Gastrocnemius medialis (tissue), 4 donors: Measurements from ENCODE around the gene BCOR.

Experiments
- POLR2A ChIP-seq, 2 donors: fragments of 450-650 bp; IDR thresholded peaks; one replicate each; pipeline ENCODE4 v1.6.1; 2017; ENCODE audit warnings: antibody characterized with exemption in 2 of 2, mild to moderate bottlenecking in 2 of 2, moderate library complexity in 2 of 2
- TF ChIP-seq, protein P1 (sequence below), 5 experiments: fragments of 450-650 bp in 3 of 5; fragments of 200-600 bp in 2 of 5; sonication (generic) in 2 of 5; IDR thresholded peaks in 4 of 5; conservative IDR thresholded peaks in 1 of 5; 1 replicate in 4 of 5; 2 replicates in 1 of 5; pipeline ENCODE4 v1.5.1; 2016 to 2019; ENCODE audit warnings: antibody characterized with exemption in 5 of 5, mild to moderate bottlenecking in 3 of 5, moderate library complexity in 3 of 5

DNA sequence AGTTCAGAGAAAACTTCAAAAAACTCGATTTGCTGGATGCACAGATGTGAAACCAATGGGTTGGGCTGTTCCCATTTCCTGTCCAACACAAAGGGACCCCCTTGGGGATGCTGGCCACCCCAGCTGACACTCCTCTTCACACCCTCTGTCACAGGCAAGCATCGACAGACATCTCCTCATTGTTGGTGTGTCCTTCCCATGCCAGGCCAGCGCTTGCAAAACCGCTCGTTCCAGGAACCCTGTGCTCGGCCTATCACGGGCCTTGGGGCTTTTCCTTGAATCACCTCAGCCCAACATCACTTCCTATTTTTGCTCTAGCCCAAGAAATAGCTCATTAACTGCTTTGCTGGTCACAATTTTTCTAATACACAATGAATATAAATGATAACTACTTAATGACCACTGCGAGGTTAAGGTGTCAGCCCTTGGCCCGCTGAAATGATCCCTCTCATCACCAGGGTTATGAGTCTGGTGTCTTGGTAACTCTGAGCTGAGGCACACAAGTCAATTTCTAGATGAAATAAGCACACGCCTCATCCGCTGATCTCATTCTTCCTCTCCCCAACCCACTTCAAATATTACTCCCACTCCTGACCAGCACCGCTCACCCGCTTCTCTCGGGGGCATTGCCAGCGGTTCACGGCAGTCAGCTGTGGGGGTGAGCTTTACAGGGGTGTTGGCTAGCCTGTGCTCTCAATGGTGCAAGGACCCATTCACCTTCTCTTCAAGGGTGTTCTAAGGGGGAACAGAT, 32.3 kb downstream of the BCOR start:
- TF ChIP-seq, protein P1, sequence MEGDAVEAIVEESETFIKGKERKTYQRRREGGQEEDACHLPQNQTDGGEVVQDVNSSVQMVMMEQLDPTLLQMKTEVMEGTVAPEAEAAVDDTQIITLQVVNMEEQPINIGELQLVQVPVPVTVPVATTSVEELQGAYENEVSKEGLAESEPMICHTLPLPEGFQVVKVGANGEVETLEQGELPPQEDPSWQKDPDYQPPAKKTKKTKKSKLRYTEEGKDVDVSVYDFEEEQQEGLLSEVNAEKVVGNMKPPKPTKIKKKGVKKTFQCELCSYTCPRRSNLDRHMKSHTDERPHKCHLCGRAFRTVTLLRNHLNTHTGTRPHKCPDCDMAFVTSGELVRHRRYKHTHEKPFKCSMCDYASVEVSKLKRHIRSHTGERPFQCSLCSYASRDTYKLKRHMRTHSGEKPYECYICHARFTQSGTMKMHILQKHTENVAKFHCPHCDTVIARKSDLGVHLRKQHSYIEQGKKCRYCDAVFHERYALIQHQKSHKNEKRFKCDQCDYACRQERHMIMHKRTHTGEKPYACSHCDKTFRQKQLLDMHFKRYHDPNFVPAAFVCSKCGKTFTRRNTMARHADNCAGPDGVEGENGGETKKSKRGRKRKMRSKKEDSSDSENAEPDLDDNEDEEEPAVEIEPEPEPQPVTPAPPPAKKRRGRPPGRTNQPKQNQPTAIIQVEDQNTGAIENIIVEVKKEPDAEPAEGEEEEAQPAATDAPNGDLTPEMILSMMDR (IDR thresholded peaks at IDR 0.05 in 4 of 5, conservative IDR thresholded peaks at IDR 0.05 in 1 of 5) = no peak
- TF ChIP-seq POLR2A (IDR thresholded peaks at IDR 0.05) = no peak
